WTC11 (cell line): ENCODE data around the gene ZNF518A. TPM values are rescaled to one million over a fixed set of nuclear protein-coding genes. Genes with fewer than 3 reads are reported as not detected.

Experiments used
- ATAC-seq: fragments of 200-7000 bp; cut with Tn5 transposase; 2 replicates; pipeline ENCODE4 v1.10.0; 2021; ENCODE audit warnings: mild to moderate bottlenecking, moderate library complexity
- Bru-seq: library from RNA; stranded (reverse); fragments of 400-500 nt; gene quantifications from one replicate; lab custom pipeline; 2021; lab: Mats Ljungman, UMichigan
- CTCF ChIA-PET: fragments of 300-600 bp; sonication (Branson Sonifier 250); formaldehyde crosslinking; loops from one replicate; lab custom pipeline; 2021; ENCODE audit warnings: antibody characterized with exemption; lab: Charles Lee
- POLR2A ChIA-PET: fragments of 350-600 bp; sonication (Branson Sonifier 250); formaldehyde crosslinking; loops from one replicate; lab custom pipeline; 2021; ENCODE audit warnings: antibody characterized with exemption; lab: Charles Lee
- DNase-seq: peaks from one replicate; pipeline ENCODE4 v3.0.0; 2021; ENCODE audit warnings: low spot score
- H3K27ac Mint-ChIP-seq: 2 replicates; pipeline ENCODE4 v1.8.0; 2021; ENCODE audit warnings: mixed read lengths
- H3K27me3 Mint-ChIP-seq: 2 replicates; pipeline ENCODE4 v1.8.0; 2021; ENCODE audit warnings: low read depth, mild to moderate bottlenecking, moderate library complexity, mixed read lengths
- H3K36me3 Mint-ChIP-seq: 2 replicates; pipeline ENCODE4 v1.8.0; 2021; ENCODE audit warnings: mixed read lengths
- H3K4me1 Mint-ChIP-seq: 2 replicates; pipeline ENCODE4 v1.8.0; 2022; ENCODE audit warnings: mixed read lengths
- H3K4me3 Mint-ChIP-seq: 2 replicates; pipeline ENCODE4 v1.8.0; 2021; ENCODE audit warnings: mild to moderate bottlenecking, moderate library complexity, mixed read lengths
- H3K9me3 Mint-ChIP-seq: 2 replicates; pipeline ENCODE4 v1.8.0; 2021; ENCODE audit warnings: mixed read lengths
- AR ChIP-seq: fragments of 250-450 bp; sonication (Bioruptor Pico); IDR thresholded peaks from 2 replicates; pipeline ENCODE4 v1.9.0; 2021; ENCODE audit warnings: mild to moderate bottlenecking
- ARID4B ChIP-seq: sonication (generic); formaldehyde crosslinking; IDR thresholded peaks from 2 replicates; pipeline ENCODE4 v1.8.0; 2023; ENCODE audit warnings: missing genetic modification reagents, mild to moderate bottlenecking, borderline replicate concordance
- CBFB ChIP-seq: sonication (generic); formaldehyde crosslinking; IDR thresholded peaks from 2 replicates; pipeline ENCODE4 v1.8.1; 2022; ENCODE audit warnings: mild to moderate bottlenecking, low read depth, missing genetic modification reagents
- CREB1 ChIP-seq: sonication (generic); formaldehyde crosslinking; IDR thresholded peaks from 2 replicates; pipeline ENCODE4 v1.8.0; 2023; ENCODE audit warnings: mild to moderate bottlenecking, missing genetic modification reagents
- E2F1 ChIP-seq: sonication (generic); formaldehyde crosslinking; IDR thresholded peaks from 2 replicates; pipeline ENCODE4 v1.8.0; 2022; ENCODE audit warnings: mild to moderate bottlenecking, missing genetic modification reagents
- ETV6 ChIP-seq: sonication (generic); formaldehyde crosslinking; IDR thresholded peaks from 2 replicates; pipeline ENCODE4 v1.8.1; 2022; ENCODE audit warnings: mild to moderate bottlenecking, missing genetic modification reagents
- FOXK1 ChIP-seq: sonication (generic); formaldehyde crosslinking; IDR thresholded peaks from 2 replicates; pipeline ENCODE4 v1.8.0; 2022; ENCODE audit warnings: mild to moderate bottlenecking, moderate library complexity, missing genetic modification reagents
- FOXP1 ChIP-seq: sonication (generic); formaldehyde crosslinking; IDR thresholded peaks from 2 replicates; pipeline ENCODE4 v1.8.0; 2022; ENCODE audit warnings: missing genetic modification reagents, mild to moderate bottlenecking, moderate library complexity, borderline replicate concordance
- FOXP4 ChIP-seq: sonication (generic); formaldehyde crosslinking; IDR thresholded peaks from 2 replicates; pipeline ENCODE4 v1.8.0; 2022; ENCODE audit warnings: mild to moderate bottlenecking, missing genetic modification reagents
- GABPB1 ChIP-seq: sonication (generic); formaldehyde crosslinking; IDR thresholded peaks from 2 replicates; pipeline ENCODE4 v1.8.1; 2023; ENCODE audit warnings: mild to moderate bottlenecking, missing genetic modification reagents
- HMGA2 ChIP-seq: fragments of 250-450 bp; sonication (Bioruptor Pico); IDR thresholded peaks from 2 replicates; pipeline ENCODE4 v1.4.0; 2021; ENCODE audit warnings: mild to moderate bottlenecking, moderate library complexity
- HMGXB4 ChIP-seq: sonication (generic); formaldehyde crosslinking; IDR thresholded peaks from 2 replicates; pipeline ENCODE4 v1.8.1; 2023; ENCODE audit warnings: mild to moderate bottlenecking, moderate library complexity, missing genetic modification reagents
- MAX ChIP-seq: sonication (generic); formaldehyde crosslinking; IDR thresholded peaks from 2 replicates; pipeline ENCODE4 v1.8.0; 2022; ENCODE audit warnings: mild to moderate bottlenecking, missing genetic modification reagents
- MYBL2 ChIP-seq: sonication (generic); formaldehyde crosslinking; IDR thresholded peaks from 2 replicates; pipeline ENCODE4 v1.8.1; 2023; ENCODE audit warnings: mild to moderate bottlenecking, moderate library complexity, missing genetic modification reagents
- OVOL2 ChIP-seq: fragments of 250-450 bp; sonication (Bioruptor Pico); IDR thresholded peaks from 2 replicates; pipeline ENCODE4 v1.9.0; 2021; ENCODE audit warnings: mild to moderate bottlenecking, borderline replicate concordance
- RORB ChIP-seq: fragments of 250-450 bp; sonication (Bioruptor Pico); IDR thresholded peaks from 2 replicates; pipeline ENCODE4 v1.9.0; 2021; ENCODE audit warnings: mild to moderate bottlenecking
- SP1 ChIP-seq: sonication (generic); formaldehyde crosslinking; conservative IDR thresholded peaks from 2 replicates; pipeline ENCODE4 v1.8.1; 2022; ENCODE audit warnings: missing genetic modification reagents
- TCF7 ChIP-seq: sonication (generic); formaldehyde crosslinking; IDR thresholded peaks from 2 replicates; pipeline ENCODE4 v1.8.0; 2022; ENCODE audit warnings: mild to moderate bottlenecking, low read depth, missing genetic modification reagents, moderate library complexity
- TEAD4 ChIP-seq: sonication (generic); formaldehyde crosslinking; IDR thresholded peaks from 2 replicates; pipeline ENCODE4 v1.8.0; 2022; ENCODE audit warnings: mild to moderate bottlenecking, missing genetic modification reagents
- ZNF232 ChIP-seq: sonication (generic); formaldehyde crosslinking; IDR thresholded peaks from 2 replicates; pipeline ENCODE4 v1.8.0; 2022; ENCODE audit warnings: mild to moderate bottlenecking, missing genetic modification reagents
- ZNF396 ChIP-seq: fragments of 250-450 bp; sonication (Bioruptor Pico); IDR thresholded peaks from 2 replicates; pipeline ENCODE4 v1.8.0; 2021; ENCODE audit warnings: mild to moderate bottlenecking, moderate library complexity, borderline replicate concordance
- long read RNA-seq, 3 experiments: library from RNA in 1 of 3; library from capped mRNA in 1 of 3; library from polyadenylated mRNA in 1 of 3; unstranded in 2 of 3; stranded (forward) in 1 of 3; transcript quantifications; one replicate each; pipeline ENCODE4 v2.0.0, GENCODE V29; 2021
- total RNA-seq: library from RNA; stranded (reverse); gene quantifications from 3 replicates; pipeline ENCODE4 v1.2.3, GENCODE V29; 2021

The ZNF518A gene
- total RNA-seq (29.9 to 34.3 TPM (median 32.0 TPM) in 3 replicates), Bru-seq, nascent RNA (percentile 95 among the genes with signal in this experiment)
- long read RNA-seq, experiment 1, full-length matches to known transcripts: 1 of 99 reads
- long read RNA-seq, experiment 1, partial matches to known transcripts: 48 of 99 reads
- long read RNA-seq, experiment 1, other reads (novel, unspliced or antisense): 50 of 99 reads
- long read RNA-seq, experiment 2, full-length matches to known transcripts: 1 of 41 reads
- long read RNA-seq, experiment 2, partial matches to known transcripts: 0 of 41 reads
- long read RNA-seq, experiment 2, other reads (novel, unspliced or antisense): 40 of 41 reads
- long read RNA-seq, experiment 3, partial matches to known transcripts: 0 of 7 reads
- long read RNA-seq, experiment 3, other reads (novel, unspliced or antisense): 7 of 7 reads

- Mint-ChIP-seq H3K9me3 (peaks cover 3% of the 10 kb centered on the region; the same call in 1 of the 2 replicates), H3K4me1 (peaks cover 28% of the 10 kb centered on the region), H3K36me3 (peaks cover 20% of the 10 kb centered on the region), H3K4me3 (peak within 1 kb of the TSS; percentile 87), H3K27ac (peak within 1 kb of the TSS; percentile 97), H3K27me3 (peaks cover 3% of the 10 kb centered on the region; the same call in 1 of the 2 replicates)
- CTCF ChIA-PET: interaction anchor here (0.8 to 2.1 kb wide), 9 partner anchors 11 to 436 kb away, joined by 3 to 14 read pairs (median 3); partner anchors contain the start of gene TCTN3
- POLR2A ChIA-PET: interaction anchor here (1.1 to 1.7 kb wide), 5 partner anchors 11 to 90 kb away, joined by 3 to 9 read pairs (median 4); partner anchors contain the start of gene CCNJ
- ATAC-seq: peak; percentile 88
- peak; percentile 91 for DNase-seq
- TF ChIP-seq HMGXB4 (CRISPR knock-in tag) (peak; percentile 32; the same call in 1 of the 2 replicates), CREB1 (no peak), ZNF396 (CRISPR knock-in tag) (peak; percentile 76; the same call in 1 of the 2 replicates), RORB (CRISPR knock-in tag) (no peak), TCF7 (CRISPR knock-in tag) (no peak; the same call in 1 of the 2 replicates), CBFB (CRISPR knock-in tag) (0 out of 2 replicates have a peak, but pooled peaks have one; percentile 63), FOXP4 (CRISPR knock-in tag) (peak; percentile 51; the same call in 1 of the 2 replicates), E2F1 (CRISPR knock-in tag) (no peak; the same call in 1 of the 2 replicates), ARID4B (CRISPR knock-in tag) (peak; percentile 18; the same call in 1 of the 2 replicates), AR (CRISPR knock-in tag) (no peak), GABPB1 (peak; percentile 44; the same call in 1 of the 2 replicates), TEAD4 (CRISPR knock-in tag) (0 out of 2 replicates have a peak, but pooled peaks have one; percentile 16), HMGA2 (CRISPR knock-in tag) (0 out of 2 replicates have a peak, but pooled peaks have one; percentile 37), FOXP1 (CRISPR knock-in tag) (peak; percentile 37; the same call in 1 of the 2 replicates), MAX (CRISPR knock-in tag) (peak; percentile 54; the same call in 1 of the 2 replicates), ZNF232 (0 out of 2 replicates have a peak, but pooled peaks have one; percentile 10), OVOL2 (no peak; the same call in 1 of the 2 replicates), SP1 (peak; percentile 46; the same call in 1 of the 2 replicates), MYBL2 (CRISPR knock-in tag) (peak; percentile 4; the same call in 1 of the 2 replicates), ETV6 (CRISPR knock-in tag) (0 out of 2 replicates have a peak, but pooled peaks have one; percentile 80), FOXK1 (peak; percentile 52; the same call in 1 of the 2 replicates)
Measured at GRCh38 chr10:96129387-96130325, at the start of gene ZNF518A. Gene ZNF518A (plus strand): TSS chr10:96130297. CDS start chr10:96156323, 26,026 bp downstream.
